ENCODE data around the gene NCOA7. TPM values are rescaled to one million over a fixed set of nuclear protein-coding genes. Genes with fewer than 3 reads are reported as not detected.

NCOA7 gene
- total and polyA plus RNA-seq, 7 experiments from 2014 or later, result 12.8 to 55.6 (median 31.9) TPM

- H3K4me1 ChIP-seq (ENCODE audit: control insufficient read depth in 2 of 2, insufficient read depth in 2 of 2, low read length in 2 of 2), result peaks cover 3 to 4% of the 10 kb centered on the region in 2 donors
- ATAC-seq (no peak), DNase-seq (no peak)
- intact Hi-C loops (cut with micrococcal nuclease), result loop anchor here in 1 of 2 donors (2.0 kb wide), 1 partner anchor 21 kb away; no protein-coding TSS in a partner anchor
- peak overlapping the region in 1 of 10 donors; percentile 18 for H3K4me3 Mint-ChIP-seq
- no peaks in the 10 kb centered on the region for H3K9me3 ChIP-seq (ENCODE audit: control insufficient read depth in 2 of 3, low read length in 3 of 3)
- H3K4me3 ChIP-seq (ENCODE audit: low read length), result no peak overlapping the region
- H3K27me3 ChIP-seq (ENCODE audit: control insufficient read depth in 2 of 2, insufficient read depth in 2 of 2, low read length in 2 of 2), result no peaks in the 10 kb centered on the region
- ChIA-PET CTCF (no interaction called here), POLR2A (no interaction called here)
- peaks cover 2 to 64% (median 3%) of the 10 kb centered on the region in 7 donors for H3K4me1 Mint-ChIP-seq
- peak overlapping the region in 2 of 9 donors; percentile 55 to 60 for H3K27ac Mint-ChIP-seq
- H3K9me3 Mint-ChIP-seq, result no peaks in the 10 kb centered on the region
- H3K36me3 Mint-ChIP-seq, result peaks cover 23 to 53% (median 40%) of the 10 kb centered on the region in 5 donors
- no peak overlapping the region for H3K27ac ChIP-seq (ENCODE audit: low read depth, low read length)
- no peaks in the 10 kb centered on the region for H3K27me3 Mint-ChIP-seq
- H3K36me3 ChIP-seq (ENCODE audit: control insufficient read depth in 2 of 3, insufficient read depth in 3 of 3, low read length in 3 of 3), result peaks cover 14 to 44% (median 20%) of the 10 kb centered on the region in 3 experiments
Observed at GRCh38 chr6:125924169-125924568, 133.4 kb downstream of the NCOA7 start.

DNA sequence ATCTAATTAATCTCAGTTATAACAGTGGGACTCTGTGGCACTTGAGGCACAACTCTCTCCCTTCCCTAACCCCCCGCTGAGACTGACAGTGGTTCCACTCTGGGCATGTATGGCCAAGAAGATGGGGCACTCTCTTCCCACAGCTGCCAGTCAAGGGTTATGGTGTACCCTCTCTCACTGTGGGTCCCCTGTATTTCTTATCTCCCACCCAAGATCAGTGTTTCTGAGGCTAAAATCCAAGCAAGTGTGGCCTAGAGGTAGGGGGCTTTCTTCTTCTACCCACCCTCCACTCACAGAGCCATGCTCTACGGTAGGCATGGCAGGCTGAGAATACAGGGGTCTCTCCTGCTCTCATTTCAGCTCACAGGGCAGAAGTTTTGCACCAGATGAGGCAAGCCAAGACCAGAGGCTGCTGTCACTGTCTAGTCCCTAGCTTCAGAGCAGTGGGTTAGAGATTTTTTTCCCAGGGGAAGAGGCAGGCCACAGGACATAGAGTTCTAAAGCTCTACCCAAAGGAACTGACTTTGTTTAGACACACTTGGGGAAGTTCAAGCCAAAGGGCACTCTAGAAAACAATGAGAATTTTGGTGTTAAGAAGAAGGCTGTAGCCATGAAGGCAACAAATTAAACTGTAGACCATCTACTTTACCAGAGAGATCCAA, 134.1 kb downstream of the NCOA7 start:
- DNase-seq (no peak), ATAC-seq (no peak)
- H3K4me1 Mint-ChIP-seq, result peaks cover 0 to 61% (median 2%) of the 10 kb centered on the region in 7 donors
- no peaks in the 10 kb centered on the region for H3K27me3 ChIP-seq (ENCODE audit: control insufficient read depth in 2 of 2, insufficient read depth in 2 of 2, low read length in 2 of 2)
- H3K36me3 ChIP-seq (ENCODE audit: control insufficient read depth in 2 of 3, insufficient read depth in 3 of 3, low read length in 3 of 3), result peaks cover 14 to 44% (median 20%) of the 10 kb centered on the region in 3 experiments
- intact Hi-C loops (cut with micrococcal nuclease), result loop anchor here in 1 of 2 donors (2.0 kb wide), 1 partner anchor 20 kb away; no protein-coding TSS in a partner anchor
- no peaks in the 10 kb centered on the region for H3K9me3 Mint-ChIP-seq
- H3K4me3 ChIP-seq (ENCODE audit: low read length), result no peak overlapping the region
- no peaks in the 10 kb centered on the region for H3K9me3 ChIP-seq (ENCODE audit: control insufficient read depth in 2 of 3, low read length in 3 of 3)
- H3K27ac ChIP-seq (ENCODE audit: low read depth, low read length), result no peak overlapping the region
- H3K27me3 Mint-ChIP-seq, result no peaks in the 10 kb centered on the region
- peak overlapping the region in 2 of 9 donors; percentile 53 to 60 for H3K27ac Mint-ChIP-seq
- peak overlapping the region in 1 of 10 donors; percentile 6 for H3K4me3 Mint-ChIP-seq
- ChIA-PET CTCF (interaction anchor here (0.7 kb wide), 1 partner anchor 46 kb away, joined by 3 read pairs; no protein-coding TSS in a partner anchor), POLR2A (no interaction called here)
- no peaks in the 10 kb centered on the region for H3K4me1 ChIP-seq (ENCODE audit: control insufficient read depth in 2 of 2, insufficient read depth in 2 of 2, low read length in 2 of 2)
- peaks cover 23 to 53% (median 38%) of the 10 kb centered on the region in 5 donors for H3K36me3 Mint-ChIP-seq

DNA sequence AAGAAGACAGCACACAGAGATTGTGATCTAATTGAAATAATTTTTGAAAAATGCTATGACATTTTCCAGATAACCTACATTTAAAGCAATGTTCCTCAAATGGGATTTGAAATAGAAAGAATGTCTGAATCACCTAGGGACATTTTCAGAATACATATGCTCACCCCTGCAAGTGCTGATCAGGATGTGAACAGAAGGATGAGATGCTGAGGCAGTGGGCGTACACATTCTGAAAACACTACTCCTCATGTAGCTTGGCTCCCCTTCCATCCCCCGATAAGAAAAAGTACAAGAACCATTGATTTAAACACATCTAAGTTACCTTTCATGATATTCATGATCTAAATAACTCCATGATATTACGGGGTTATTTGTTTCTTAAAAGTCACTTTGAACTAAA, 136.0 kb downstream of the NCOA7 start:
- H3K4me1 Mint-ChIP-seq, result peaks cover 0 to 49% (median 2%) of the 10 kb centered on the region in 7 donors
- CTCF ChIA-PET, result no interaction called here
- Histone ChIP-seq H3K27me3 (ENCODE audit: control insufficient read depth in 2 of 2, insufficient read depth in 2 of 2, low read length in 2 of 2) (no peaks in the 10 kb centered on the region), H3K4me1 (ENCODE audit: control insufficient read depth in 2 of 2, insufficient read depth in 2 of 2, low read length in 2 of 2) (no peaks in the 10 kb centered on the region), H3K27ac (ENCODE audit: low read depth, low read length) (no peak overlapping the region), H3K36me3 (ENCODE audit: control insufficient read depth in 2 of 3, insufficient read depth in 3 of 3, low read length in 3 of 3) (peaks cover 14 to 34% (median 18%) of the 10 kb centered on the region in 3 experiments), H3K4me3 (ENCODE audit: low read length) (no peak overlapping the region), H3K9me3 (ENCODE audit: control insufficient read depth in 2 of 3, low read length in 3 of 3) (no peaks in the 10 kb centered on the region)
- no peaks in the 10 kb centered on the region for H3K27me3 Mint-ChIP-seq
- H3K36me3 Mint-ChIP-seq, result peaks cover 22 to 58% (median 45%) of the 10 kb centered on the region in 5 donors
- intact Hi-C loops (cut with micrococcal nuclease), result no loop called here
- ATAC-seq, result no peak
- no peak overlapping the region for H3K27ac Mint-ChIP-seq
- DNase-seq, result no peak
- no peaks in the 10 kb centered on the region for H3K9me3 Mint-ChIP-seq
- no peak overlapping the region for H3K4me3 Mint-ChIP-seq
- POLR2A ChIA-PET, result no interaction called here

DNA sequence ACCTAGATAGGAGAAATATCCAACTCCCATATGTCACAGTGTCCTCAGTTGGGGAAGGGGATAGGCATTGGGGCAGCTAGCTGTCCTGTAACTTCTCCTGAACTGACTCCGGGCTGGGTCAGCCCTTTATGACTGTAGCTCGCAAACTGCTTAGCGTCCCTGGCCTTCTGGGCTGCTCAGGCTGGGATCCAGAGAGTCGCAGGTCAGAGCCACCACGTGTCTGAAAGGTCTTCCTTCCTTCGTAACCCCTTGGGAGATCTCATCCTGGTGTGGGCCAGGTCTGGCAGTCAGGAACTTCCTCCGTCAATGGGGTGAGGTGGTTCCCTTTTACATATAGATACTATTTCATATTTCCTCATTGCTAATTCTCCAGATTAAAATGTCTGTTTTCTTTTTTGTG, 137.0 kb downstream of the NCOA7 start:
- Mint-ChIP-seq H3K36me3 (peaks cover 19 to 51% (median 39%) of the 10 kb centered on the region in 5 donors), H3K4me3 (no peak overlapping the region), H3K4me1 (peaks cover 0 to 47% (median 2%) of the 10 kb centered on the region in 7 donors), H3K9me3 (no peaks in the 10 kb centered on the region), H3K27me3 (no peaks in the 10 kb centered on the region), H3K27ac (no peak overlapping the region)
- Histone ChIP-seq H3K27ac (ENCODE audit: low read depth, low read length) (no peak overlapping the region), H3K4me1 (ENCODE audit: control insufficient read depth in 2 of 2, insufficient read depth in 2 of 2, low read length in 2 of 2) (no peaks in the 10 kb centered on the region), H3K9me3 (ENCODE audit: control insufficient read depth in 2 of 3, low read length in 3 of 3) (no peaks in the 10 kb centered on the region), H3K36me3 (ENCODE audit: control insufficient read depth in 2 of 3, insufficient read depth in 3 of 3, low read length in 3 of 3) (peaks cover 8 to 26% (median 10%) of the 10 kb centered on the region in 3 experiments), H3K27me3 (ENCODE audit: control insufficient read depth in 2 of 2, insufficient read depth in 2 of 2, low read length in 2 of 2) (no peaks in the 10 kb centered on the region), H3K4me3 (ENCODE audit: low read length) (no peak overlapping the region)
- DNase-seq, result no peak
- CTCF ChIA-PET, result no interaction called here
- ATAC-seq, result no peak
- intact Hi-C loops (cut with micrococcal nuclease), result no loop called here
- POLR2A ChIA-PET, result no interaction called here

DNA sequence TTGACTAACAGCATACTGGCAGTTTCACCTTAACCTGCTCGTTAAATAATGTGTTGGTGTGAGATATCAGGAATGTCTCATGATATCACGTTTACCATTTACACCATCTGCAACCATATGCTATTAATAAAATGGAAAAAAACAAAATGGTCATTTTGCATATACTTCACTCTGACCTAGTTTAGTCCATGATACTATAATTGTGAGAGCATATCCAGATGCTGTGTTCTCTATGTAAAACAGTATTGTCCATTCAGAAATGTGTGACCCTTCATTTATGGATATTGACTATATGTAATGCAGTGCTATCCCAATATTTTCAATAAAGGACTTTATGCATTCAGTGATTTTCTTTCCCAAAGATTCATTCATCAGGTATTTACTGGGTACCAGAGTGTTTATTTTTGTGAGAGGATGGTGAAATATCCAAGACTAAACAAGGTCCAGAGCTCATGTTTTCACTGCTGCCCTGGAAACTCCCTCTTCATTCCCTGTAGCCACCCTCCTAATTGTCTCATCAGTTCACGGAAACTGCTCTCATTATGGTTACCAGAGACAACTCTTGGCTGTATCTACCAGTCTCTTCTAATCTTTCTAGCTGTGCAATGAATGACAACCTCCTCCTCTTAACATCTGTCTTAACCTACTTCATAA, 140.1 kb downstream of the NCOA7 start:
- CTCF ChIA-PET, result no interaction called here
- Mint-ChIP-seq H3K4me1 (peaks cover 0 to 22% (median 0%) of the 10 kb centered on the region in 7 donors), H3K4me3 (no peak overlapping the region), H3K27ac (no peak overlapping the region), H3K9me3 (peaks cover 0 to 4% (median 0%) of the 10 kb centered on the region in 11 donors), H3K36me3 (peaks cover 6 to 33% (median 19%) of the 10 kb centered on the region in 5 donors), H3K27me3 (peaks cover 0 to 2% (median 0%) of the 10 kb centered on the region in 5 donors)
- POLR2A ChIA-PET, result interaction anchor here (0.5 kb wide), 1 partner anchor 729 kb away, joined by 3 read pairs; no protein-coding TSS in a partner anchor
- intact Hi-C loops (cut with micrococcal nuclease), result loop anchor here in 1 of 2 donors (1.0 kb wide), 1 partner anchor 12 kb away; no protein-coding TSS in a partner anchor
- no peaks in the 10 kb centered on the region for H3K9me3 ChIP-seq (ENCODE audit: control insufficient read depth in 2 of 3, low read length in 3 of 3)
- peaks cover 0 to 10% (median 7%) of the 10 kb centered on the region in 3 experiments for H3K36me3 ChIP-seq (ENCODE audit: control insufficient read depth in 2 of 3, insufficient read depth in 3 of 3, low read length in 3 of 3)
- no peaks in the 10 kb centered on the region for H3K27me3 ChIP-seq (ENCODE audit: control insufficient read depth in 2 of 2, insufficient read depth in 2 of 2, low read length in 2 of 2)
- H3K4me1 ChIP-seq (ENCODE audit: control insufficient read depth in 2 of 2, insufficient read depth in 2 of 2, low read length in 2 of 2), result no peaks in the 10 kb centered on the region
- ATAC-seq (no peak), DNase-seq (no peak)
- H3K27ac ChIP-seq (ENCODE audit: low read depth, low read length), result no peak overlapping the region
- no peak overlapping the region for H3K4me3 ChIP-seq (ENCODE audit: low read length)

- H3K4me1 ChIP-seq (ENCODE audit: control insufficient read depth in 2 of 2, insufficient read depth in 2 of 2, low read length in 2 of 2), result no peaks in the 10 kb centered on the region
- Mint-ChIP-seq H3K4me1 (peaks cover 0 to 18% (median 0%) of the 10 kb centered on the region in 7 donors), H3K4me3 (no peak overlapping the region), H3K27ac (peak overlapping the region in 3 of 9 donors; percentile 9 to 24 (median 19)), H3K27me3 (peaks cover 0 to 2% (median 0%) of the 10 kb centered on the region in 5 donors), H3K36me3 (peaks cover 6 to 33% (median 19%) of the 10 kb centered on the region in 5 donors), H3K9me3 (peaks cover 0 to 4% (median 0%) of the 10 kb centered on the region in 11 donors)
- CTCF ChIA-PET, result no interaction called here
- POLR2A ChIA-PET, result interaction anchor here (0.6 kb wide), 1 partner anchor 138 kb away, joined by 4 read pairs; no protein-coding TSS in a partner anchor
- peaks cover 0 to 10% (median 7%) of the 10 kb centered on the region in 3 experiments for H3K36me3 ChIP-seq (ENCODE audit: control insufficient read depth in 2 of 3, insufficient read depth in 3 of 3, low read length in 3 of 3)
- H3K9me3 ChIP-seq (ENCODE audit: control insufficient read depth in 2 of 3, low read length in 3 of 3), result no peaks in the 10 kb centered on the region
- no peaks in the 10 kb centered on the region for H3K27me3 ChIP-seq (ENCODE audit: control insufficient read depth in 2 of 2, insufficient read depth in 2 of 2, low read length in 2 of 2)
- intact Hi-C loops (cut with micrococcal nuclease), result loop anchor here in 1 of 2 donors (1.0 kb wide), 1 partner anchor 13 kb away; no protein-coding TSS in a partner anchor
- DNase-seq (no peak), ATAC-seq (peak; percentile 34)
- H3K4me3 ChIP-seq (ENCODE audit: low read length), result no peak overlapping the region
- H3K27ac ChIP-seq (ENCODE audit: low read depth, low read length), result no peak overlapping the region
Observed at GRCh38 chr6:125931733-125932450, 141.1 kb downstream of the NCOA7 start.
